Muscle layer of colon (tissue), 2 donors: ENCODE results near the gene ACACA.
"Not testable (repeated sequence)": the region's sequence is repeated elsewhere in the genome, so short reads cannot be mapped to it uniquely, and the experiment has no call there.

Source experiments
- H3K27ac ChIP-seq: one replicate; pipeline ENCODE4 v1.7.0; 2013; ENCODE audit warnings: low read depth, mild to moderate bottlenecking, low read length, moderate library complexity
- H3K27me3 ChIP-seq, 2 donors: one replicate each; pipeline ENCODE4 v1.7.0; 2013; ENCODE audit warnings: low read length in 2 of 2, mild to moderate bottlenecking in 2 of 2; ENCODE audit not compliant: insufficient read depth in 2 of 2, control insufficient read depth in 1 of 2
- H3K36me3 ChIP-seq: one replicate; pipeline ENCODE4 v1.7.0; 2013; ENCODE audit warnings: mild to moderate bottlenecking, low read length; ENCODE audit not compliant: insufficient read depth
- H3K4me1 ChIP-seq: one replicate; pipeline ENCODE4 v1.7.0; 2013; ENCODE audit warnings: mild to moderate bottlenecking, low read length; ENCODE audit not compliant: insufficient read depth
- H3K4me3 ChIP-seq, 2 donors: one replicate each; pipeline ENCODE4 v1.7.0; 2013; ENCODE audit warnings: low read length in 2 of 2, low read depth in 1 of 2, mild to moderate bottlenecking in 1 of 2, moderate library complexity in 1 of 2
- H3K9ac ChIP-seq: one replicate; pipeline ENCODE4 v1.7.0; 2013; ENCODE audit warnings: low read length
- H3K9me3 ChIP-seq: one replicate; pipeline ENCODE4 v1.7.0; 2013; ENCODE audit warnings: mild to moderate bottlenecking, low read length
- donor health status: abdominal sarcoma.
- donor health status: Adenocarcinoma of cecum.

ACACA gene

GRCh38 chr17:37164057-37164456, 242.6 kb downstream of the ACACA start:
- H3K9me3 ChIP-seq: no peaks in the 10 kb centered on the region
- no peak overlapping the region for H3K9ac ChIP-seq
- H3K4me3 ChIP-seq: no peak overlapping the region
- no peak overlapping the region for H3K27ac ChIP-seq
- peaks cover 11% of the 10 kb centered on the region for H3K36me3 ChIP-seq
- no peaks in the 10 kb centered on the region for H3K4me1 ChIP-seq
- no peaks in the 10 kb centered on the region for H3K27me3 ChIP-seq

DNA sequence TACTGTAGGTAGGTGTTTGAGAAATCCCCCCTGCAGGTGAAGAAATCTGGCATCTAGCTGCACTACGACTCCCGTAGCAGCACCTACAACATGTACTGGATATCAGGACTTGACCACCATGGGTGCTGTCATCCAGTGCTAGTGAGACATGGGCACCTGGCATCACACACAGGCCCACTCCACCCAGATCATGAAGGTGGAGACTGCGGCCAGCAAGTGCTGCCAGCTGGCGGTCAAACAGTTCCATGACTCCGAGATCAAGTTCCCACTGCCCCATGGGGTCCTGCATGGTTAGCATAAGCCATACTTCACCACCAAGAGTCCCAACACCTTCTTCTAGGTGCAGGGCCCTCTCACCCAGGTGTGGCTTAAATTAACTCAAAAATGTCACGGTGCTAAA, 243.8 kb downstream of the ACACA start:
- H3K36me3 ChIP-seq: peaks cover 11% of the 10 kb centered on the region
- H3K4me1 ChIP-seq: no peaks in the 10 kb centered on the region
- no peak overlapping the region for H3K9ac ChIP-seq
- H3K27me3 ChIP-seq: no peaks in the 10 kb centered on the region
- no peak overlapping the region for H3K4me3 ChIP-seq
- H3K9me3 ChIP-seq: no peaks in the 10 kb centered on the region
- H3K27ac ChIP-seq: no peak overlapping the region

GRCh38 chr17:37160944-37161343, 245.7 kb downstream of the ACACA start:
- H3K9ac ChIP-seq: no peak overlapping the region
- H3K27me3 ChIP-seq: no peaks in the 10 kb centered on the region
- H3K36me3 ChIP-seq: peaks cover 11% of the 10 kb centered on the region
- H3K4me1 ChIP-seq: no peaks in the 10 kb centered on the region
- H3K4me3 ChIP-seq: no peak overlapping the region
- no peak overlapping the region for H3K27ac ChIP-seq
- no peaks in the 10 kb centered on the region for H3K9me3 ChIP-seq

- Histone ChIP-seq H3K36me3 (peaks cover 11% of the 10 kb centered on the region), H3K9ac (no peak overlapping the region), H3K27ac (no peak overlapping the region), H3K4me3 (no peak overlapping the region), H3K4me1 (no peaks in the 10 kb centered on the region), H3K9me3 (no peaks in the 10 kb centered on the region), H3K27me3 (no peaks in the 10 kb centered on the region)
Measured at GRCh38 chr17:37158290-37158689, 248.3 kb downstream of the ACACA start.

GRCh38 chr17:37148156-37148555, 258.5 kb downstream of the ACACA start:
- H3K27me3 ChIP-seq: no peaks in the 10 kb centered on the region
- peaks cover 3% of the 10 kb centered on the region for H3K36me3 ChIP-seq
- no peak overlapping the region for H3K4me3 ChIP-seq
- H3K27ac ChIP-seq: no peak overlapping the region
- no peaks in the 10 kb centered on the region for H3K4me1 ChIP-seq
- no peaks in the 10 kb centered on the region for H3K9me3 ChIP-seq
- H3K9ac ChIP-seq: no peak overlapping the region

DNA sequence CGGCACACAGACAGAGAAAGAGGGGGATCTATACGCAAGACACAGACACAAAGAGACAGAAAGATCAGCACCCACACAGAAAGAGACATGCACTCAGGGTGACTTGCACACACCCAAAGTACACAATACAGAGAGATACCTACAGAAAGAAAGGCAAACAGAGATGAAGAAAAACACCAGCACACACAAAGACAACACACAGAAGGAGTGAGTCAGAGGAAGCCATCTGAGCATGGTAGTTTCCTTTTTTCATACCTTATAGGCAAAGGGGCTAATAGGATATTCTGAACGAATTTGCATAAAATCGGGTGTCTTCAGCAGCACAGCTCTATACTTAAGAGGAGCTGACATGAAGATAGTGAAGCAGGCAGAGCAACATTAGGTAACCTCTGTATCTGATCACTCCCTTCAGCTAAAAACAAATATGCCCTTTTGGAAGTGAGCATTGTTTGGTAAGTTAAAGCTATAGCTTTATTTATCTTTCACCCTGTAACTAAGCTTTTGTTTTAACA, 259.3 kb downstream of the ACACA start:
- no peak overlapping the region for H3K9ac ChIP-seq
- no peaks in the 10 kb centered on the region for H3K9me3 ChIP-seq
- no peaks in the 10 kb centered on the region for H3K27me3 ChIP-seq
- H3K4me3 ChIP-seq: no peak overlapping the region
- peaks cover 3% of the 10 kb centered on the region for H3K36me3 ChIP-seq
- no peak overlapping the region for H3K27ac ChIP-seq
- no peaks in the 10 kb centered on the region for H3K4me1 ChIP-seq

- Histone ChIP-seq H3K36me3 (peaks cover 3% of the 10 kb centered on the region), H3K4me3 (no peak overlapping the region), H3K27me3 (no peaks in the 10 kb centered on the region), H3K9me3 (no peaks in the 10 kb centered on the region), H3K4me1 (no peaks in the 10 kb centered on the region), H3K9ac (no peak overlapping the region), H3K27ac (no peak overlapping the region)
Measured at GRCh38 chr17:37146086-37147064, 260.3 kb downstream of the ACACA start.

DNA sequence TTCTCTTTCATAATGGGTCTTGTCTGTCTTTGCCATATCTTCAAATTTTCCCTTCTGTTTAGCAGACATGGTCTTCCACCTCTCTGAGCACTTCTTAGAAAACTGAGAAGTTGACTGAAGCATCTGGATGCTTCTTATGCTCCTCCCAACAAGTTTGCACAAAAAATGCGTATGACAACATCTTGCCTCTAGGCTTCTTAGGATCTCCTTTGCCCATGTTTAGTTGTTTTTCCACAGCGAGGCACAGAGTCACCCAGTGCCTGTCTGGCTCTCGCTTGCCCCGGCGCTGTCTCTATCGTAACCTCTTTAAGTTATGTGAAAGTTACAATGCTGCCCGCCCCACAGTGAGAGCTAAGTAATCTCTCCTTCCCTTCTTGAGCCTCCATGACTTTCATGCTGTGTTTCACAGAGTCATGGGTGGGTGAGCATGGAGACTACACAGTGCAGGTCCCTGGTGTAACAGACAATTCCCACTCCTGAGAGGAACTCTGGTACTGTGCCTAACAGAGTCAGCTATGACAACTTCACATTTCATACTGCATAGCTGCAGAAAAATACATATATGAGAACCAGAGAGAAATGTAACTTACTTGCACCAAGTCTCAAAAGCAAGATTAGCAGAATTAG, 262.4 kb downstream of the ACACA start:
- Histone ChIP-seq H3K9ac (no peak overlapping the region), H3K4me1 (no peaks in the 10 kb centered on the region), H3K9me3 (no peaks in the 10 kb centered on the region), H3K36me3 (peaks cover 3% of the 10 kb centered on the region), H3K27me3 (no peaks in the 10 kb centered on the region), H3K27ac (no peak overlapping the region), H3K4me3 (no peak overlapping the region)

DNA sequence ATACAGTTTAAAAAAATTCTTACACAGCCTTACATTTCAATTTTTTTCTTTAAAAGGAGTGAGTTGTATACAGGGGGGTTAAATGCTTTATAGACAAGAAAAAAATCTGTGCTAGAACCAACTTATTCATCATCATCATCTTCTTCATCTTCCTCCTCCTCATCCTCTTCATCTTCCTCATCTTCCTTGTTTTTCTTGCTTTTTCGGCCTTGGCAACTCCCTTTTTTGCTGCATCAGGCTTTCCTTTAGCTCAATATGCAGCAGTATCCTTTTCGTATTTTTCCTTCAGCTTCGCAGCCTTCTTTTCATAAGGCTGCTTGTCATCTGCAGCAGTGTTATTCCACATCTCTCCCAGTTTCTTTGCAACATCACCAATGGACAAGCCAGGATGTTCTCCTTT, 263.1 kb downstream of the ACACA start:
- not testable (repeated sequence) for H3K27me3 ChIP-seq, H3K9ac ChIP-seq, H3K27ac ChIP-seq, H3K9me3 ChIP-seq, H3K4me3 ChIP-seq, H3K36me3 ChIP-seq, H3K4me1 ChIP-seq

- Histone ChIP-seq H3K9me3 (no peaks in the 10 kb centered on the region), H3K9ac (no peak overlapping the region), H3K4me3 (no peak overlapping the region), H3K27ac (no peak overlapping the region), H3K36me3 (peaks cover 3% of the 10 kb centered on the region), H3K27me3 (no peaks in the 10 kb centered on the region), H3K4me1 (no peaks in the 10 kb centered on the region)
Measured at GRCh38 chr17:37142294-37142896, 264.2 kb downstream of the ACACA start.

DNA sequence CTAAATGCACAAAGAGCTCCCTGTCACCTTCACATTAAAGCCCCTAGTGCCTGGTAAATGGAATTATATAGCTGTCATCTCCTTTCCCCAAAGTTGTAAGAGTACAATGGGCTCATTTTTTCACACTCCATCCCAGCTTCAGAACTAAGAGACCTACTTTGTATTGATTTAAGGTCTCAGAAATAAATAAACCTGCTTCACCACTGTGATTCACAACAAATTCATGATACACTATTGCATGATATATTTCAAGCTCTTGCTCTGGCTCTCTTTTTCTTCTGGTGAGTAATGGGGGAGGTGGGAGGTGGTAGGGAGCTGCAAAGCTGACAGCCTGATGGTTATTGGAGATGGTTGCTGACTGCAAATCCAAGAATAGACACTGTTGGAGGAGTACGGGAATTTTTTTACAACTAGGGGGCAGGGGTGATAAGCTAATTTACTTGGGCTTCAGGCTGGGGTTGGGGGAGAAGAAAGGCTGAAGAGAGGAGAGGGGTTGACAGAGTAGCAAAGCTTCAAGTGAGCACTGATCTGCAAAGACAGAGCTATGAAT, 268.0 kb downstream of the ACACA start:
- Histone ChIP-seq H3K9me3 (no peaks in the 10 kb centered on the region), H3K27me3 (no peaks in the 10 kb centered on the region), H3K27ac (no peak overlapping the region), H3K4me3 (no peak overlapping the region), H3K9ac (no peak overlapping the region), H3K36me3 (no peaks in the 10 kb centered on the region), H3K4me1 (no peaks in the 10 kb centered on the region)
